ENCODE measurements around the gene CTNNA1.
"Not testable (repeated sequence)": the region's sequence is repeated elsewhere in the genome, so short reads cannot be mapped to it uniquely, and the experiment has no call there.

CTNNA1 gene

DNA sequence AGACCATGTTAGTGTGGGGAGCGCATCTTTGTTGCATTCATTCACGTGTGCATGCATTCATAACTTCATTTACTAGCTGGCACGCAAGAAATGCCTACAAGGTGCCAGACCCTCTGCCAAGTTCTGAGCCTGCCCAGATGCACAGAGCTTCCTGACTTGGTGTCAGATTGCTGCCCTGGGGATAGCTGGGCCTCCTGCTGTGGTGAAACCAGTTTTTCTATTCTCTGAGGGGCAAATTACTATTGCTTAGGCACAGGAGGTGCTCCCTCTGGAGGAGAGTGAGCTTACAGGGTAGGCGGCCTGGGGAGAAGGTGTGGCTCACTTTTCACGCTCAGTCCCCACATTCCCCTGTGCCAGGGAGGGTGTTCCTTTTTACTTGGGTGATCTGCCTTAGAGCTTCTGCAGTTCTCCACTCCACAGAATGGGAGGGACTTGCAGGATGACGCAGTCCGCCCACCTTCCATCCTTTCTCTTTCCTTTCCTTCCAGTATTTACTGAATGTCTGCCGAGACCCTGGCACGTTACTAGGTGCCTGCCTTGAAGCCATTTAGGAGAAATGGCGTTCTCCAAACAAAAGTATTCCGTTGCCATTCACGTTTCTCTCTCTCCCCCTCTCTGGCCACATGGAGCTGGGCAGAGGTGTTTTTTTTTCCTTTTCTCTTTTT is 27.9 kb upstream of the CTNNA1 start:
- no peak for DNase-seq (ENCODE audit: low read depth in 2 of 2)

DNA sequence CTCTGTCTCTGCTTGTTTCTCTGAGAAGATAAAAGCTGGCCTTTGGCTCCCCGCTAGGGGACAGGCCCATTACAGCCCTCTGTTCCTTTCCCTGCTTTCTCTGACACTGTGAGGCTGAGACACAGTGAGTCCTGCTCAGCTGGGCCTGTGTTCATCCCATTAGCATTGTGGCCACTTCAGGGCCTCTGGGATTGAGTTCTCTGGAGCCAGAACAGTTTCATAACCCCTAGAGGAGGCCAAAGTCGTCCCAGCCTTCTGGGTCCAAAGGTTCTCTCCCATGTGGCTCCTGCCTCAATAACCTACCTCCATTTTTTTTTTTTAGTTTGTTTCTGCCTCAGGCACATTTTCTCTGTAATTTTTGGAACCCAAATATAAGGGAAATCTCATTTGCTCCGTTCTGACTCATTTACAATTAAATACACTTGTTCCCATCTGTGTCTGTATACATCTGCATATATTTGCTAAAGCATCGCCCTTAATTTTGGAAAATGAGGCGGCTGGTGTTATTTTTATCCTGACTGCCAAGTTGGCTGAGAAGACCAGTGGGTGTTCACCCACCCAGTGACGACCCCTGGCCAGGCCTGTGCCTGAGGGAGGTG is 27.3 kb upstream of the CTNNA1 start:
- no peak for DNase-seq (ENCODE audit: low read depth in 2 of 2)

DNA sequence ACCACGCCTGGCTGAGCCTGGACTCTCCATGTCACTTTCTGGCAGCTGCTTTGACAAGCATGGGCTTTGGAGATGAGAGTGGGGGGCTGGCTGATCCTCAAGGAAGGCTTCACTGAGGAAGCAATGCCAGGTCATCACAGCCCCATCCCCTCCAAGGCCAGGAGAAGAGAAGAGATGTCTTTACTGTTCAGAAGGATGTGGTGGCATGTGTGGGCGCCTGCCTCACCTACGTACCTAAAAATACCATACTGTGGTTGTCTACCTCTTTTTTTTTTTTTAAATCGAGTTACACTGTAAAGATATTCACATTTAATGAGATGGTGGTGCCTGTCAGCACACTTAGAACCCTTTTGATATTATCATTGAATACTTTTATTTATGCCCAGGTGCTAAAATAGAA is 26.4 kb upstream of the CTNNA1 start:
- no peak for DNase-seq (ENCODE audit: low read depth in 2 of 2)

DNA sequence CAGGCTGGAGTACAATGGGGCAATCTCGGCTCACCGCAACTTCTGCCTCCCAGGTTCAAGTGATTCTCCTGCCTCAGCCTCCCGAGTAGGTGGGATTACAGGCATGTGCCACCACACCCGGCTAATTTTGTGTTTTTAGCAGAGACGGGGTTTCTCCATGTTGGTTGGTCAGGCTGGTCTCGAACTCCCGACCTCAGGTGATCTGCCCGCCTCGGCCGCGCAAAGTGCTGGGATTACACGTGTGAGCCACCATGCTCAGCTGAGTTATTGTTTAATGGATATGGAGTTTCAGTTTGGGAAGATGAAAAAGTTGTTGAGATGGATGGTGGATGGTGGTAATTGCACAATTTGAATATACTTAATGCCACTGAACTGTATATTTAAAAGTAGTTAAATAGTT is 22.7 kb upstream of the CTNNA1 start:
- DNase-seq (ENCODE audit: low read depth in 2 of 2): not testable (repeated sequence)

DNA sequence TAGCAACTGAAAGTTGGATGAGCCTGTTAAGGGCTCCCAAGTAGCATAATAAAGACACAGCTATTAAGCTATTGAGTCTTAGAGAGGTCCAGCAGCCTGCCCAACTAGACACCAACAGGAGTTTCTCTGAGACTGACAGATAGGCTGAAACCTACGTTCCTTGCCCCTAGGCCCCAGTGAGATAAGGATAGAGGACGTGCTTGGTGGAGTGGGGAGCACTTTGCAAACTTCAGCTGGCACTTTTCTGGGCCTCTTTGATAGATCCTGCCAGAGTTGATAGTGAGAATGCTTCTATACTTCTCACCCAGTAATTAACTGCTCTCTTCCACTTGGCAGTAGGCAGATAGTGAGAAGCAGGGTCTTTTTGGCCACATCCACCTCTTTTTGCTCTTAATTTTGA is 20.8 kb upstream of the CTNNA1 start:
- no peak for DNase-seq (ENCODE audit: low read depth in 2 of 2)

DNA sequence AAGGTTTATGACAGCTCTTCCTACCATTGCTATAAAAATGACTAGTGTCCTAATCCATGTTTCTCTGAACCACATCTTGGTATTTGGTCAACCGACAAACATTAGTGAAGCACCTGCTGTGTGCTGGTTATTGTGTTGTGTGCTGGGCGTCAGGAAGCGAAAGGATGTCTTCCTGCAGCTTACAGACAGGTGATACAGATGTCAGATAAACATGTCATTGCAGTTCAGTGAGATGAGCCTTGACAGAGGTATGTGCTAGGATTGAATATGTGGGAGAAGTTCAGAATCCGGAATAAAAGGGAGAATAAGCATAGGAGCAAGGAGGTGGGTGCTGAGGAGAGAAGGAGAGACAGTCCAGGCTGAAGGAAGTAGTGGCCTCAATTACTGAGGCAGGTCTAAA is 20.3 kb upstream of the CTNNA1 start:
- no peak for DNase-seq (ENCODE audit: low read depth in 2 of 2)

DNA sequence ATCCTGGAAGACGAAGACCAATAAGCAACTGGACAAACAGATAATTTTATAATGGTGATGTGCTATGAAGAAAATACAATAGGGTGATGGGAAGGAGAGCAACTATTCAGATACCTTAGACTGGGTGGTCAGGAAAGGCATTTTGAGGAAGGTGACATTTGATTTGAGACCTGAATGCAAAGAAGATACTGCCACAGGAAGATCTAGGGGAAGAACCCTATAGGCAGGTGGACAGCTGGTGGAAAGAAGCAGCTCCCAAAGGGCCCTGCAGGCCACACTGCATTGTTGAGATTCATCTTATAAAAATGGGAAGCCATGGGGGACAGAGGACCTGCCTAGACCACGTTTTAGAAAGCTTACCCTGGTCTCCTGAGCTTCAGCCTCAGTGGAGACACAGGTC is 19.7 kb upstream of the CTNNA1 start:
- DNase-seq (ENCODE audit: low read depth in 2 of 2): no peak

DNA sequence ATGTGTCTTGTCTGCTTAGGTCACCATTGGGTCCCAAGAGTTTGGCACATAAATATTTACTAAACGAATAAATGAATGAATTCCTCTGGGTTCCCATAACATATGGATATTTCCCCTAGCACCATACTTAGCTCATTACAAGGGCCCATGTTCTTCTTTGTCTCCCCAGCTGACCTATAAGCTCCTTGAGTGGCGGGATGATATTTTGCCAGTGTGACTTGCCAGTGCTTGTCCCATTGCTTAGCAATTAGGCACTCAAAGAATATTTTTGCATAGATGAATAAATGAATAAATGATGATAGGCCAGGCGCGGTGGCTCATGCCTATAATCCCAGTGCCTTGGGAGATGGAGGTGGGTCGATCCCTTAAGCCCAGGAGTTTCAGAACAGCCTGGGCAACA is 16.9 kb upstream of the CTNNA1 start:
- no peak for DNase-seq (ENCODE audit: low read depth in 2 of 2)

DNA sequence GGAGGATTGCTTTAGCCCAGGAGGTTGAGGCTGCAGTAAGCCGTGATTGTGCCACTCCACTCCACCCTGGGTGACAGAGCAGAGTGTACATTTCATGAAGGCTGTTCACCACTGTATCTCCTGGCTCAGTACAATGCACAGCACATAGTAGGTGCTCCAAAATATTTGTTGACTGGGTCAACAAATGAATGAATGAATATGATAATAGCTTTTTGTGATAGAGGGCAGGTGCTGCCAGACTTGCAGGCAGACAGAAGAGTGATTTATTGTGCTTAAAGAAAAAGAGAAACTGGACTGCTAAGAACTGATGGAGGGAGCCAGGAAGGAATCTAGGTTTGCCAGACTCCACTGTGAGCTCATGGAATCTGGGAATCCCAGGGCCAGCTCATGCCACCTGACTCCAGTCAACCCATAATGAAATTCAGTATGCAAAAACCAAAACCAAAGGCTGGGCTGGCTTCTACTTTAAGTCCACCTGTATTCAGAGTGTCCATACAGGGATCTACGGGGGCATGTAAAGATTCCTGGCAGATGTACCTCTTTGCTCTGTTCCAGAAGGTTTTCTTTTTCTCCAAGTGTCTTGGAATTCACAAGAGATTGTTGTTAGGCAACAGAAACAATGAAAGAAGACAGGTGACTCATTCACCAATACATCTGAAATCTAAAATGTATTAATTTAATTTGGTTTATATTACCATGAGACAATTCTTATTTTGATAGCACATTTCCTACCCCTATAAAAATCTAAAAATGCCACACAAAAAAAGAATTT is 15.5 kb upstream of the CTNNA1 start:
- DNase-seq (ENCODE audit: low read depth in 2 of 2): no peak

DNA sequence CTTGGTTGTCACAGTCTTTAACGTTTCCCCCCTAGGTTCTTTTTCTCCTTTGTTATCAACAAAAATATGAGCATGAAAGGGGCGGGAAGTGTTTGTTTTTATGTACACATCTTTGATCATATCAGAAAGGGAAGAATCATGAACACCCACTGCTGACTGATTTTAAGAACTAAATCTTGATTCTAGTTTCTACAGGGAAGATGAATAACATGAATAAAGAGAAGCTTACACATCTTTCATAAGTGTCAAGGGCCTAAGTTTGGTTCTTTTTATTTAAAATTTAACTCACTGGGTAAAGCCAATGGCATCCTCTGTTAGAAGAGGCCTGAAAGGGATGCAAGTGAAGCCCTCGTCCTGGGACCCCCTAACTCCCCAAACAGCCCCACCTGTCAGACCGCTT is 14.8 kb upstream of the CTNNA1 start:
- DNase-seq (ENCODE audit: low read depth in 2 of 2): no peak

DNA sequence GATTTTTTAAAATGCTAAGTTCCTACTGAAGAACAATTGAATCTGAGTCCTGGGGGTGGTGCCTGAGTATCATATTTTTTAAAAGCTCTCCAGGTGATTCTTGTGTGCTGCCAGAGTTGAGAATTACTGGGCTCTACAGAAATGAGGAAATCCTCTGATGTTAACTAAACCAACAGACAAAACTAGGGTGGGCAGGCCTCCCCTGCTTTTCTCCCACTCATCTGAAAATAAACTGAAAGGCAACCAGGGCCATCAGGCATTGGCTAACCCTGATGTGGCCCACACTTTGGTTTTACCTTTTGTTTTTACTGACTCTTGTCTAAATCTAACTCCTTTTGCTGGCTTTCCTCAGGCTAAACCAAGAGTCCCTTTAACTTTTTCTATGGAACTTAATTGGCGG is 13.3 kb upstream of the CTNNA1 start:
- DNase-seq (ENCODE audit: low read depth in 2 of 2): no peak

DNA sequence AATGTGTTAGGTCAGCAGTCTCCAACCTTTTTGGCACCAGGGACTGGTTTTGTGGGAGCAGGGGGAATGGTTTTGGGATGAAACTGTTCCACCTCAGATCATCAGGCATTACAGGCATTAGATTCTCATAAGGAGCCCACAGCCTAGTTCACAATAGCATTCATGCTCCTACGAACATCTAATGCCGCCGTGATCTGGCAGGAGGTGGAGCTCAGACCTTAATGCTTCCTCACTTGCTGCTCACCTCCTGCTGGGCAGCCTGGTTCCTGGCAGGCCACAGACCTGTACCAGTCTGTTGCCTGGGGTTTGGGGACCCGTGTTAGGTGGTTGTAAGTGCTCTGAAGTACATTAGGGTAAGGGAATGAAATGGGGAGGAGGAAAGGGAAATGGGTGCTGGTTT is 9.7 kb upstream of the CTNNA1 start:
- DNase-seq (ENCODE audit: low read depth in 2 of 2): no peak

DNA sequence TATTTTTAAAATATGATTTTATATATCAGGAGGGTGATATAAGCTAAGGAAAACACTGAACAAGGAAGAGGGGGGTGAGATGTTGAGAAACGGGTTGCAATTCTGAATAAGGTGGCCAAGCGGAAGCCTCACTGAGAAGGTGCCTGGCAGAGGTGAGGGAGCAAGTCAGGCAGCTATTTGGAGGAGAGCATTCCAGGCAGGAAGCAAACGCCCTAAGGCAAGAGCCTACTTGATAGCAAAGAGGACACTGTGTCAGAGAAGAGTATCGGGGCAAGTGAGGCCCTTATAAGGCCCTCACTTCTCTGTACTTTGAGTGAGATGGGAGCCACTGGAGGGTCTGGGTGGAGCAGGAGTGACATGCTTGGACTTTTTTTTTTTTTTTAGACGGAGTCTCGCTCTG is 8.0 kb upstream of the CTNNA1 start:
- DNase-seq (ENCODE audit: low read depth in 2 of 2): no peak

DNA sequence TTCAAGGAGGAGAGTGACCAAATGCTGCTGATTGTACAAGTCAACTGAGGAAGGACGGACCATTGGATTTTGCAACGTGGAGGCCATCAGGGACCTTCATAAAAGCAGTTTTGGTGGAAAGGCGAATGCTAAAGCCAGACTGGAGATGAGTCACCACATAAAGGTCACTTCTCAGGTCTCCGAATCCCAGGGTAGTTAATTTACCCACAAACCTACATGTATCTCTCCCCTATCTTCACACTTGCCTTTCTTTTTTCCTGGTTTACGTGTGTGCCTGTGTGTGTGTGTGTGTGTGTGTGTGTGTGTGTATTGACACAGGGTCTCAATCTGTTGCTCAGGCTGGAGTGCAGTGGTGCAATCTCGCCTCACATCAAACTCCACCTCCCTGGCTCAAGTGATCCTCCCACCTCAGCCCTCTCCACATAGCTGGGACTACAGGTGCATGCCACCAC is 4.6 kb upstream of the CTNNA1 start:
- no peak for DNase-seq (ENCODE audit: low read depth in 2 of 2)

DNA sequence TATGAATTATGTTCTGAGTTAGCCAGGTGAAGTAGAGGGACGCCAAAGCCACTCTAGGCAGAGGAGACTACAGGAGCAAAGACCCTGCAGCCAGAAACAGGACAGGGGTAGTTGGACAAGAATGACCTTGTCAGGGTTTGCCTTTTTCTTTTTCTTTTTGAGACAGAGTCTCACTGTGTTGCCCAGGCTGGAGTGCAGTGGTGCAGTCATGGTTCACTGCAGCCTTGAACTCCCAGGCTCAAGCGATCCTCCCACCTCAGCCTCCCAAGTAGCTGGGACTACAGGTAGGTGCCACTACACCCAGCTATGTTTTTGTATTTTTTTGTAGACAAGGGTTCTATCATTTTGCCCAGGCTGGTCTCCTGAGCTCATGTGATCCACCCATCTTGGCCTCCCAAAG is 1.9 kb upstream of the CTNNA1 start:
- not testable (repeated sequence) for DNase-seq (ENCODE audit: low read depth in 2 of 2)

DNA sequence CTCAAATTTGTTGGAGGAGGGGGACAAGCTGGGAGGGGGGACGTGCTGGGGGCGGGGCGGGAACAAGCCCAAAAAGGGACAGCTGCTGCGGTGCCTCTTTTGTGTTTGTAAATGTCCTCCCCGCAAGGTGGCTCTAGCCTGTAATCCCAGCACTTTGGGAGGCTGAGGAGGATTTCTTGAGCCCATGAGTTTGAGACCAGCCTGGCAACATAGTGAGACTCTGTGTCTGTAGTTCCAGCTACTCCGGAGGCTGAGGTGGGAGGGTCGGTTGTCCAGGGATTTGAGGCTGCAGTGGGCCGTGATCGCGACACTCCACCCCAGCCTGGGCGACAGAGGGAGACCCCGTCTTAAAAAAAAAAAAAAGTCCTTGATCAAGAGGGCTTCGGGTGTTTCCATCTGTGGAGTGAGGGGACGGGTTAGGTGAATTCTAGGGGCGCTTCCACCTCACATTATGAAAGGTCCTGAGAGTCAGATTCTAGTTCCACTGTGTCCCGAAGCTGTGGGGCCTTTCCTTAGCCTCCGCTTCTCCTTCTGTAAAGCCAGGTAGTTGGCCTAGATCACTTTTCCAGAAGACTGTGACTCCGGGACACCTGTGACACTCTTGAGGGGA is 779 bp upstream of the CTNNA1 start:
- no peak for DNase-seq (ENCODE audit: low read depth in 2 of 2)

DNA sequence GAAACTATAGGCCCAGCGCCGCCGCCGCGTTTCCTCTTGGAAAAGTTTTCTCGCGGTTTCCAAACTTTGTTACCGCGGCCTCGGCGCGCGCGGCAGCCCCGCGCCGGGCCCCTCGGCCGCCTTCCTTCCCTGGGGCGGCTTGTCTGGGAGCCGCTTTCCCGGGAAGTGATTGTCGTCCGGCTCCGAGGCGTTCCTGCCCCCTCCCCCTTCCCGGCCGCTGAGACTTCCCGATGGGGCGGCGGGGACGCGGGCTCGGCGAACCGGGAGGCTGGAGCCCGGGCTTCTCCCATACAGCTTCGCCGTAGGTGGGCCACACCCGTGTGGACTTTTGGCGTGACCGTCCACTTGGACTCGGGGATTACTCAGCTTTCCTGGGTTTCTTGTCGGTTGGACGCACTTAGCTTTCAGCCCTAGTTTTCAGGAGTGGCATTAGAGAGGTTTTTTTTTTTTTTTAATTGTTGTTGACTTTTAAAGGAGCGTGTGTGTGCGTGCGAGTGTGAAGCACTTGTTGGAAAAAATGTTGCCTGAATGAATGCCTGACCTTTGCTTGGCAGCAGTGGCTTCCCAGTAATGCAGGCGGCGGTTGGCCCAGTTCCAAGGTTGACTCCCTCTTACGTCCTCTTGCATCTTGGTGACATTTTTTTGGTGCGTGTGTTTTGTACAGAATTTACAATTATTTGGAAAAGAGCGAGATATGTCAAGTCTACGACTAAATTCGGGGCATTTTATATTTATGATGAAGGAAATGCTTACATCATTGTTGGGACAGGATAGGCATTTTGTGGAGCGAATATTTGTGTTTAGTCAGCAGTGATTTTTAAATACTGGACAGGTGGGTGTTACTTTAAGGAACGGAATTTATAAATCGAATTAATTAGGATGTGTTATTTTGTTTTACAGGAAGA is 821 bp downstream of the CTNNA1 start:
- peak; percentile 7 to 67 for DNase-seq (ENCODE audit: low read depth in 2 of 2)

DNA sequence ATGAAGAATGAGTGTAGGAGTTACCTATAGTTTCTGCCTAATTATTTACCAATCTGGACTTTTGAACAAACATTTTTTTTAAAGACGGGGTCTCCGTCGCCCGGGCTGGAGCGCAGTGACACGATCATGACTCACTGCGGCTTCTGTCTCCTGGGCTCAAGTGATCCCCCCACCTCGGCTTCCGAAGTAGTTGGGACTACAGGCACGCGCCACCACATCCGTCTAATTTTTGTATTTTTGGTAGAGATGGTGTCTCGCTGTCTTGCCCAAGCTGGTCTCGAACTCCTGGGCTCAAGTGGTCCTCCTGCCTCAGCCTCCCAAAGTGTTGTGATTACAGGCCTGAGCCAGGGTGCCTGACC is 1.5 kb downstream of the CTNNA1 start:
- DNase-seq (ENCODE audit: low read depth in 2 of 2): no peak

DNA sequence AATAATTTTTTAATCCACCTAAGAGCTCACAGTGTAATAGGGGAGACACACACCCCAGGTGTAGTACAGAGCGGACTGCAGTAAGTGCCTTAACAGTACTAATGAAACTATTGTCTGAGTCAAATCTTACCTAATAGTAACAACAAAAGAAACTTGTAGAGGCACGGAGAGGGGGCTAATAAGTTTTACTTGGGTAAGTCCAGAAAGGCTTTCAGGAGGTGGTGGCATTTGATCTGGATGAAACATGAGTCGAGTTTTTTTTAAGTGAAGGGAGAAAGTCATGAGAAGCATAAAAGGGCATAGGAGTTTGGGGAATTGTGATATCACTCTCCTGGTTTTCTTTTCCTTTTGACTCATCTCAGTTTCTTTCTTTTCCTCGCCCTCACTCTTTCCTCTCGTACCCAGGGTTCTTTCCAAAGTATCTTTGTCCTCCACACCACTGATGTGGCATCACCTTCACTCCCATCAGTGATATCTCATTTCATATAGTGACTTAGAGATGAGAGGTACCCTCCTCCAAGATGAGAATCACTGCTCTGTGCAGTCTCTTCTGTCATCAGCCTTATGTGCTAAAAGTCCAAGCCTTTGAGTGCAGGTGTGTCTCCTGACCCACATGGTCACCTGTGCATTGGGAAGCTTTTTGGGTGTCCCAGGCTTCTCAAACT is 2.0 kb downstream of the CTNNA1 start:
- no peak for DNase-seq (ENCODE audit: low read depth in 2 of 2)

DNA sequence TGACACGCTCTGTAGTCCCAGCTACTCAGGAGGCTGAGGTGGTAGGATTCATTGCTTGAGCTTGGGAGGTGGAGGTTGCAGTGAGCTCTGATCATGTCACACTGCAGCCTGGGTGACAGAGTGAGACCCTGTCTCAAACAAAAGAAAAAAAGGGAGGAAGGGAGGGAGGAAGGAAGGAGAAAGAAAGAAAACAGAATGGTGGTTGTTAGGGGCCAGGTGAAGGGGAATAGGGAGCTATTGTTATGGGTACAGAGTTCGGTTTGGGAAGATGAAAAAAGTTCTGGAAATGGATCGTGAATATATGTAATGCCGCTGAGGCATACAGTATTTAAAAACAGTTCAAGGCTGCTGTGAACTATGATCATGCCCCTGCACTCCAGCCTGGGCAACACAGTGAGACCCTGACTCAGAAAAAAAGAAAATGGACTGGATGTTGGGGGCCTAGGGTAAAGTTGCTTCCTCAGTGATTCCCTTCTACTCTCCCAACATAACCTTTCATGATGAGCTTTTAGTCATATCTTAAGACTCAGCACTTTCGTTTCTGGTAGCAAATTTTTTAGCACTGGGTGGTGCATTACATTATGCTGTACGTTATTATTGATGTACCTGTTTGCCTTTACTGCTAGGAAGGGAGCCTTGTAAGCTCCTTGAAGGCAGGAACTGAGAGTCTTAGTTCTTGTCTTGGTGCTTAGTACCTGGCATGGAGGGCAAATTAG is 4.0 kb downstream of the CTNNA1 start:
- no peak for DNase-seq (ENCODE audit: low read depth in 2 of 2)
